ENCODE results near the gene THEMIS. TPM values are rescaled to one million over a fixed set of nuclear protein-coding genes. Genes with fewer than 3 reads are reported as not detected.

THEMIS gene, protein sequence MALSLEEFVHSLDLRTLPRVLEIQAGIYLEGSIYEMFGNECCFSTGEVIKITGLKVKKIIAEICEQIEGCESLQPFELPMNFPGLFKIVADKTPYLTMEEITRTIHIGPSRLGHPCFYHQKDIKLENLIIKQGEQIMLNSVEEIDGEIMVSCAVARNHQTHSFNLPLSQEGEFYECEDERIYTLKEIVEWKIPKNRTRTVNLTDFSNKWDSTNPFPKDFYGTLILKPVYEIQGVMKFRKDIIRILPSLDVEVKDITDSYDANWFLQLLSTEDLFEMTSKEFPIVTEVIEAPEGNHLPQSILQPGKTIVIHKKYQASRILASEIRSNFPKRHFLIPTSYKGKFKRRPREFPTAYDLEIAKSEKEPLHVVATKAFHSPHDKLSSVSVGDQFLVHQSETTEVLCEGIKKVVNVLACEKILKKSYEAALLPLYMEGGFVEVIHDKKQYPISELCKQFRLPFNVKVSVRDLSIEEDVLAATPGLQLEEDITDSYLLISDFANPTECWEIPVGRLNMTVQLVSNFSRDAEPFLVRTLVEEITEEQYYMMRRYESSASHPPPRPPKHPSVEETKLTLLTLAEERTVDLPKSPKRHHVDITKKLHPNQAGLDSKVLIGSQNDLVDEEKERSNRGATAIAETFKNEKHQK
- polyA plus RNA-seq, result 0.22 TPM in 1 of 2 replicates, not detected in the other
- polyA minus RNA-seq, result not detected in 2 replicates

DNA sequence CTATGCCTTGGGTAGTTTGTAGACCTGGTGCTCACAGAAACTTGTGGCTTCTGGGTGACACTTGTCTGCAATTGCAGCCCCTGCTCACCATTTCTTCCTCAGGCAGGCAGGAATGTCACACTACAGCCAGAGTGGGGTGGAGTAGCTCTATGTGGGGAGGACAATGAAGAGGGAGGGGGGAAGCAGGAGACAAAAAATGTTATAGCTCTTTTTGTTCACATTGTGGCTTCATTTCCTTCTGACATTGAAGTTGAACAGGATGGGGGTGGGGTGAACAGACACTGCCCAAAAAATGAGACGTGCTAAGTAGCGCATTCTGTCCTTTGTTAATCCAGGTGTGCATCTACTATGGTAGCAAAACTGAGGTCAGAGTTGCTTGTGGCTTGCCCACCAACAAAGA is at the start of gene THEMIS:
Gene THEMIS, minus strand, starts transcription at position 124 of the 400 bp plus-strand sequence. CDS start 126 bp downstream, outside the sequence.
- Histone ChIP-seq H3K27ac (ENCODE audit: low read length) (no peak within 1 kb of the TSS), H3K4me2 (ENCODE audit: low read length) (no peak within 1 kb of the TSS), H3K36me3 (ENCODE audit: insufficient read depth, low read length) (no peaks in the 10 kb centered on the region), H4K20me1 (ENCODE audit: insufficient read depth) (no peaks in the 10 kb centered on the region), H3K4me3 (ENCODE audit: low read length) (no peak within 1 kb of the TSS), H3K79me2 (replicated peaks; ENCODE audit: insufficient read depth, low read length) (no peaks in the 10 kb centered on the region), H2AFZ (ENCODE audit: low read depth, low read length) (no peak within 1 kb of the TSS), H3K9me3 (ENCODE audit: low read length) (no peaks in the 10 kb centered on the region), H3K9me2 (ENCODE audit: insufficient read depth, low read length) (no peaks in the 10 kb centered on the region), H3K27me3 (ENCODE audit: insufficient read depth, low read depth, low read length) (no peaks in the 10 kb centered on the region), H3K9ac (ENCODE audit: low read length) (no peak within 1 kb of the TSS), H3F3A (ENCODE audit: insufficient read depth, low read length, poor library complexity, severe bottlenecking) (no peaks in the 10 kb centered on the region)
- TF ChIP-seq POLR2AphosphoS5 (IDR thresholded peaks at IDR 0.05), result no peak
- no peak for TF ChIP-seq MXI1 (conservative IDR thresholded peaks at IDR 0.05; ENCODE audit: poor library complexity, severe bottlenecking)
- TF ChIP-seq, protein P1, sequence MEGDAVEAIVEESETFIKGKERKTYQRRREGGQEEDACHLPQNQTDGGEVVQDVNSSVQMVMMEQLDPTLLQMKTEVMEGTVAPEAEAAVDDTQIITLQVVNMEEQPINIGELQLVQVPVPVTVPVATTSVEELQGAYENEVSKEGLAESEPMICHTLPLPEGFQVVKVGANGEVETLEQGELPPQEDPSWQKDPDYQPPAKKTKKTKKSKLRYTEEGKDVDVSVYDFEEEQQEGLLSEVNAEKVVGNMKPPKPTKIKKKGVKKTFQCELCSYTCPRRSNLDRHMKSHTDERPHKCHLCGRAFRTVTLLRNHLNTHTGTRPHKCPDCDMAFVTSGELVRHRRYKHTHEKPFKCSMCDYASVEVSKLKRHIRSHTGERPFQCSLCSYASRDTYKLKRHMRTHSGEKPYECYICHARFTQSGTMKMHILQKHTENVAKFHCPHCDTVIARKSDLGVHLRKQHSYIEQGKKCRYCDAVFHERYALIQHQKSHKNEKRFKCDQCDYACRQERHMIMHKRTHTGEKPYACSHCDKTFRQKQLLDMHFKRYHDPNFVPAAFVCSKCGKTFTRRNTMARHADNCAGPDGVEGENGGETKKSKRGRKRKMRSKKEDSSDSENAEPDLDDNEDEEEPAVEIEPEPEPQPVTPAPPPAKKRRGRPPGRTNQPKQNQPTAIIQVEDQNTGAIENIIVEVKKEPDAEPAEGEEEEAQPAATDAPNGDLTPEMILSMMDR (IDR thresholded peaks at IDR 0.05; ENCODE audit: poor library complexity, severe bottlenecking), result no peak
- TF ChIP-seq SMC3 (conservative IDR thresholded peaks at IDR 0.05; ENCODE audit: poor library complexity), result no peak
- no peak for TF ChIP-seq EZH2 (IDR thresholded peaks at IDR 0.05; ENCODE audit: borderline replicate concordance, insufficient read depth, low read length, poor library complexity, severe bottlenecking)
- TF ChIP-seq, protein P2, sequence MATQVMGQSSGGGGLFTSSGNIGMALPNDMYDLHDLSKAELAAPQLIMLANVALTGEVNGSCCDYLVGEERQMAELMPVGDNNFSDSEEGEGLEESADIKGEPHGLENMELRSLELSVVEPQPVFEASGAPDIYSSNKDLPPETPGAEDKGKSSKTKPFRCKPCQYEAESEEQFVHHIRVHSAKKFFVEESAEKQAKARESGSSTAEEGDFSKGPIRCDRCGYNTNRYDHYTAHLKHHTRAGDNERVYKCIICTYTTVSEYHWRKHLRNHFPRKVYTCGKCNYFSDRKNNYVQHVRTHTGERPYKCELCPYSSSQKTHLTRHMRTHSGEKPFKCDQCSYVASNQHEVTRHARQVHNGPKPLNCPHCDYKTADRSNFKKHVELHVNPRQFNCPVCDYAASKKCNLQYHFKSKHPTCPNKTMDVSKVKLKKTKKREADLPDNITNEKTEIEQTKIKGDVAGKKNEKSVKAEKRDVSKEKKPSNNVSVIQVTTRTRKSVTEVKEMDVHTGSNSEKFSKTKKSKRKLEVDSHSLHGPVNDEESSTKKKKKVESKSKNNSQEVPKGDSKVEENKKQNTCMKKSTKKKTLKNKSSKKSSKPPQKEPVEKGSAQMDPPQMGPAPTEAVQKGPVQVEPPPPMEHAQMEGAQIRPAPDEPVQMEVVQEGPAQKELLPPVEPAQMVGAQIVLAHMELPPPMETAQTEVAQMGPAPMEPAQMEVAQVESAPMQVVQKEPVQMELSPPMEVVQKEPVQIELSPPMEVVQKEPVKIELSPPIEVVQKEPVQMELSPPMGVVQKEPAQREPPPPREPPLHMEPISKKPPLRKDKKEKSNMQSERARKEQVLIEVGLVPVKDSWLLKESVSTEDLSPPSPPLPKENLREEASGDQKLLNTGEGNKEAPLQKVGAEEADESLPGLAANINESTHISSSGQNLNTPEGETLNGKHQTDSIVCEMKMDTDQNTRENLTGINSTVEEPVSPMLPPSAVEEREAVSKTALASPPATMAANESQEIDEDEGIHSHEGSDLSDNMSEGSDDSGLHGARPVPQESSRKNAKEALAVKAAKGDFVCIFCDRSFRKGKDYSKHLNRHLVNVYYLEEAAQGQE (IDR thresholded peaks at IDR 0.05; ENCODE audit: borderline replicate concordance), result no peak
- TF ChIP-seq EP300 (conservative IDR thresholded peaks at IDR 0.05; ENCODE audit: poor library complexity, severe bottlenecking), result no peak
- TF ChIP-seq TAF1 (IDR thresholded peaks at IDR 0.05; ENCODE audit: low read depth), result no peak
- no peak for TF ChIP-seq RAD21 (conservative IDR thresholded peaks at IDR 0.05)

DNA sequence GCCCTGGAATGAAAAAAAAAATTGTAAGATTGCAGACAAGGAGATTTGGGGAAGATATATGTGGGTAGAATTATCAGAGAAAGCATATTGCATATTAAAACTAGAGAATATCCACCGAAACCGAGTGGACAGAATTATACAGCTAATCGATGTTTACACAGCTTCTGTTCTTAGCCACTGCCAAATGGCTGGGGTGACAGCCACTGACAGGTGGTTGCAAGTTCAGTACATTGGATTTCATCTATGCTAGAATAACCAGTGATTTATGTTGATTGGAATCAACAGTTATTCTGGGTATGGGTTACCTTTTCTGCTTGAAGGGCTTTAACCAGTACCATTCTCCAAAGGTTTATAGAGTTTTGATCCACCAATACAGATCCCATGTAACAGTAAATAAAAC is 48.4 kb upstream of the THEMIS start:
- H3K79me2 ChIP-seq (replicated peaks; ENCODE audit: insufficient read depth, low read length), result no peaks in the 10 kb centered on the region
- no peak overlapping the region for H2AFZ ChIP-seq (ENCODE audit: low read depth, low read length)
- H3K27me3 ChIP-seq (ENCODE audit: insufficient read depth, low read depth, low read length), result no peaks in the 10 kb centered on the region
- no peaks in the 10 kb centered on the region for H3K9me2 ChIP-seq (ENCODE audit: insufficient read depth, low read length)
- no peak overlapping the region for H3K4me2 ChIP-seq (ENCODE audit: low read length)
- no peaks in the 10 kb centered on the region for H4K20me1 ChIP-seq (ENCODE audit: insufficient read depth)
- H3K36me3 ChIP-seq (ENCODE audit: insufficient read depth, low read length), result no peaks in the 10 kb centered on the region
- no peaks in the 10 kb centered on the region for H3K9me3 ChIP-seq (ENCODE audit: low read length)
- H3K4me3 ChIP-seq (ENCODE audit: low read length), result no peak overlapping the region
- H3F3A ChIP-seq (ENCODE audit: insufficient read depth, low read length, poor library complexity, severe bottlenecking), result no peaks in the 10 kb centered on the region
- H3K27ac ChIP-seq (ENCODE audit: low read length), result no peak overlapping the region
- TF ChIP-seq SMC3 (conservative IDR thresholded peaks at IDR 0.05; ENCODE audit: poor library complexity), result no peak
- TF ChIP-seq, protein P1 (IDR thresholded peaks at IDR 0.05; ENCODE audit: poor library complexity, severe bottlenecking), result no peak
- TF ChIP-seq EP300 (conservative IDR thresholded peaks at IDR 0.05; ENCODE audit: poor library complexity, severe bottlenecking), result no peak
- TF ChIP-seq, protein P2 (IDR thresholded peaks at IDR 0.05; ENCODE audit: borderline replicate concordance), result no peak
- no peak for TF ChIP-seq EZH2 (IDR thresholded peaks at IDR 0.05; ENCODE audit: borderline replicate concordance, insufficient read depth, low read length, poor library complexity, severe bottlenecking)
- TF ChIP-seq TAF1 (IDR thresholded peaks at IDR 0.05; ENCODE audit: low read depth), result no peak
- no peak for TF ChIP-seq MXI1 (conservative IDR thresholded peaks at IDR 0.05; ENCODE audit: poor library complexity, severe bottlenecking)
- TF ChIP-seq RAD21 (conservative IDR thresholded peaks at IDR 0.05), result no peak
- TF ChIP-seq POLR2AphosphoS5 (IDR thresholded peaks at IDR 0.05), result no peak
- no peak overlapping the region for H3K9ac ChIP-seq (ENCODE audit: low read length)

All from neural cell (in vitro differentiated cells).